ENCODE data around the gene CYS1. TPM values are rescaled to one million over a fixed set of nuclear protein-coding genes. Genes with fewer than 3 reads are reported as not detected.
A peak's percentile ranks its signal among the peaks of the same experiment; 100 is the strongest.

CYS1 gene
- total and polyA plus RNA-seq, 2 donors (not counting 3 experiments of a cell fraction or from before 2014, with no cell fraction given): not detected

GRCh38 chr2:10073706-10074105 lies 6.5 kb downstream of the CYS1 start:
- CTCF ChIA-PET: interaction anchor here (1.5 to 11.8 kb wide), 20 partner anchors 15 to 586 kb away, joined by 6 to 565 read pairs (median 14); partner anchors contain the start of genes RRM2 and TAF1B
- intact Hi-C loops (cut with micrococcal nuclease): loop anchor here (2.0 kb wide), 1 partner anchor 595 kb away; no protein-coding TSS in a partner anchor
- BruUV-seq (replicated peaks): no TSS peak
- Histone ChIP-seq H2AFZ (ENCODE audit: low read depth, low read length) (no peak overlapping the region), H3K4me2 (ENCODE audit: insufficient read depth, low read length) (no peak overlapping the region), H3K9me3 (replicated peaks; ENCODE audit: control insufficient read depth, insufficient read depth, low read length) (no peaks in the 10 kb centered on the region), H3K27ac (ENCODE audit: insufficient read depth, low read depth, low read length) (no peak overlapping the region), H3K9me1 (replicated peaks; ENCODE audit: control insufficient read depth, extremely low read depth, insufficient read depth, low read length) (no peaks in the 10 kb centered on the region), H3K27me3 (ENCODE audit: control insufficient read depth in 2 of 2, insufficient read depth in 2 of 2, low read length in 2 of 2) (peaks cover 19 to 22% of the 10 kb centered on the region in 2 experiments), H3K79me2 (ENCODE audit: control insufficient read depth, insufficient read depth, low read length) (no peaks in the 10 kb centered on the region), H3K4me1 (ENCODE audit: control insufficient read depth, extremely low read depth, insufficient read depth, low read length) (no peaks in the 10 kb centered on the region), H3K4me3 (replicated peaks in 1 of 3; ENCODE audit: insufficient read depth in 1 of 3, low read depth in 1 of 3, low read length in 3 of 3) (no peak overlapping the region), H3K9ac (replicated peaks; ENCODE audit: extremely low read depth, insufficient read depth, low read length) (no peak overlapping the region), H3K36me3 (ENCODE audit: control insufficient read depth in 2 of 2, extremely low read depth in 1 of 2, insufficient read depth in 2 of 2, low read length in 2 of 2) (no peaks in the 10 kb centered on the region), H4K20me1 (replicated peaks; ENCODE audit: control insufficient read depth, extremely low read depth, insufficient read depth, low read length) (no peaks in the 10 kb centered on the region)
- no peak for DNase-seq (ENCODE audit: low read depth, low spot score)
- FAIRE-seq: no peak
- dilution Hi-C loops (cut with MboI; ENCODE audit: extremely low pct_ligation_motif_present, low sequenced_read_pairs): no loop called here
- TF ChIP-seq FOS (IDR thresholded peaks at IDR 0.05; ENCODE audit: borderline replicate concordance, insufficient read depth, low read length): no peak
- TF ChIP-seq, protein P1, sequence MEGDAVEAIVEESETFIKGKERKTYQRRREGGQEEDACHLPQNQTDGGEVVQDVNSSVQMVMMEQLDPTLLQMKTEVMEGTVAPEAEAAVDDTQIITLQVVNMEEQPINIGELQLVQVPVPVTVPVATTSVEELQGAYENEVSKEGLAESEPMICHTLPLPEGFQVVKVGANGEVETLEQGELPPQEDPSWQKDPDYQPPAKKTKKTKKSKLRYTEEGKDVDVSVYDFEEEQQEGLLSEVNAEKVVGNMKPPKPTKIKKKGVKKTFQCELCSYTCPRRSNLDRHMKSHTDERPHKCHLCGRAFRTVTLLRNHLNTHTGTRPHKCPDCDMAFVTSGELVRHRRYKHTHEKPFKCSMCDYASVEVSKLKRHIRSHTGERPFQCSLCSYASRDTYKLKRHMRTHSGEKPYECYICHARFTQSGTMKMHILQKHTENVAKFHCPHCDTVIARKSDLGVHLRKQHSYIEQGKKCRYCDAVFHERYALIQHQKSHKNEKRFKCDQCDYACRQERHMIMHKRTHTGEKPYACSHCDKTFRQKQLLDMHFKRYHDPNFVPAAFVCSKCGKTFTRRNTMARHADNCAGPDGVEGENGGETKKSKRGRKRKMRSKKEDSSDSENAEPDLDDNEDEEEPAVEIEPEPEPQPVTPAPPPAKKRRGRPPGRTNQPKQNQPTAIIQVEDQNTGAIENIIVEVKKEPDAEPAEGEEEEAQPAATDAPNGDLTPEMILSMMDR (IDR thresholded peaks at IDR 0.05; ENCODE audit: extremely low read depth in 1 of 2, insufficient read depth in 1 of 2, low read depth in 1 of 2, low read length in 2 of 2): no peak
- POLR2A ChIA-PET: no interaction called here

- Histone ChIP-seq H4K20me1 (replicated peaks; ENCODE audit: control insufficient read depth, extremely low read depth, insufficient read depth, low read length) (no peaks in the 10 kb centered on the region), H3K79me2 (ENCODE audit: control insufficient read depth, insufficient read depth, low read length) (no peaks in the 10 kb centered on the region), H2AFZ (ENCODE audit: low read depth, low read length) (no peak overlapping the region), H3K27ac (ENCODE audit: insufficient read depth, low read depth, low read length) (no peak overlapping the region), H3K9ac (replicated peaks; ENCODE audit: extremely low read depth, insufficient read depth, low read length) (no peak overlapping the region), H3K27me3 (ENCODE audit: control insufficient read depth in 2 of 2, insufficient read depth in 2 of 2, low read length in 2 of 2) (peaks cover 11 to 14% of the 10 kb centered on the region in 2 experiments), H3K36me3 (ENCODE audit: control insufficient read depth in 2 of 2, extremely low read depth in 1 of 2, insufficient read depth in 2 of 2, low read length in 2 of 2) (no peaks in the 10 kb centered on the region), H3K4me3 (replicated peaks in 1 of 3; ENCODE audit: insufficient read depth in 1 of 3, low read depth in 1 of 3, low read length in 3 of 3) (no peak overlapping the region), H3K4me2 (ENCODE audit: insufficient read depth, low read length) (peak overlapping the region; percentile 12), H3K4me1 (ENCODE audit: control insufficient read depth, extremely low read depth, insufficient read depth, low read length) (no peaks in the 10 kb centered on the region), H3K9me1 (replicated peaks; ENCODE audit: control insufficient read depth, extremely low read depth, insufficient read depth, low read length) (no peaks in the 10 kb centered on the region), H3K9me3 (replicated peaks; ENCODE audit: control insufficient read depth, insufficient read depth, low read length) (no peaks in the 10 kb centered on the region)
- FAIRE-seq (peak; percentile 96), DNase-seq (ENCODE audit: low read depth, low spot score) (peak; percentile 76)
- POLR2A ChIA-PET: interaction anchor here (0.5 to 1.1 kb wide), 2 partner anchors 16 to 362 kb away, joined by 4 to 6 read pairs; no protein-coding TSS in a partner anchor
- no TSS peak for BruUV-seq (replicated peaks)
- intact Hi-C loops (cut with micrococcal nuclease) (loop anchor here (1.0 to 2.0 kb wide), 5 partner anchors 24 to 596 kb away; no protein-coding TSS in a partner anchor), dilution Hi-C loops (cut with MboI; ENCODE audit: extremely low pct_ligation_motif_present, low sequenced_read_pairs) (no loop called here)
- CTCF ChIA-PET: interaction anchor here (0.6 to 11.8 kb wide), 69 partner anchors 9 to 596 kb away, joined by 3 to 565 read pairs (median 4); partner anchors contain the start of genes HPCAL1, KLF11, ODC1 and RRM2
- TF ChIP-seq POLR2A (IDR thresholded peaks at IDR 0.05; ENCODE audit: low read depth, low read length) (no peak), FOS (IDR thresholded peaks at IDR 0.05; ENCODE audit: borderline replicate concordance, insufficient read depth, low read length) (no peak), MYC (IDR thresholded peaks at IDR 0.05; ENCODE audit: low read depth, low read length) (no peak)
- TF ChIP-seq, protein P1 (IDR thresholded peaks at IDR 0.05; ENCODE audit: extremely low read depth in 1 of 2, insufficient read depth in 1 of 2, low read depth in 1 of 2, low read length in 2 of 2): peak; percentile 87 to 90
Measured at GRCh38 chr2:10072656-10073480, 7.3 kb downstream of the CYS1 start.

Measured in endothelial cell of umbilical vein (primary cell).